Left kidney (tissue), 2 donors: Measurements from ENCODE around the gene SUSD1. TPM values are rescaled to one million over a fixed set of nuclear protein-coding genes. Genes with fewer than 3 reads are reported as not detected.
"Not testable (repeated sequence)": the region's sequence is repeated elsewhere in the genome, so short reads cannot be mapped to it uniquely, and the experiment has no call there.

Source experiments
- DNase-seq: peaks from one replicate; pipeline ENCODE4 v3.0.0-alpha.2; 2013
- polyA plus RNA-seq: library from polyadenylated mRNA; unstranded; fragments of 120-200 nt; gene quantifications from one replicate; pipeline ENCODE4 v1.2.1, GENCODE V29; 2013; ENCODE audit not compliant: insufficient read length

The SUSD1 gene
- polyA plus RNA-seq, 1 donor, result 35.6 TPM

DNA sequence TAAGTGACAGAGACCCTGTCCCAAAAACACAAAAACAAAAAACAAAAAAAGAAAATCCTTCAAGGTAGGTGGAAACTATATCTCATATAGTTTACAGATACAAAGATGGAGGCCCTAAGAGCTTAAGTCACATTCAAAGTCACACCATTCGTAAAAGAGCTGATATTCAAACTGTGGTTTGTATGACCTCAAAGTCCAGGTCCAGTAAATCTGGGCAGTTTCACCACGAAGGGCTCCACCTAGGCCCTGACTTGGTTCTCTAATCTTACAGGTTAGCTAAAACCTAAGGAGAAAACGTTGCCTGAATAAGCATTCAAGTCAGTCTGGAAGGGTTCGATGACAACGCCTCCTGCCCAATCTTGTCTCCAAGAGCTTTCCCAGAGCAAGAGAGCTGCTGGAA, 44.1 kb downstream of the SUSD1 start:
- DNase-seq, result no peak

DNA sequence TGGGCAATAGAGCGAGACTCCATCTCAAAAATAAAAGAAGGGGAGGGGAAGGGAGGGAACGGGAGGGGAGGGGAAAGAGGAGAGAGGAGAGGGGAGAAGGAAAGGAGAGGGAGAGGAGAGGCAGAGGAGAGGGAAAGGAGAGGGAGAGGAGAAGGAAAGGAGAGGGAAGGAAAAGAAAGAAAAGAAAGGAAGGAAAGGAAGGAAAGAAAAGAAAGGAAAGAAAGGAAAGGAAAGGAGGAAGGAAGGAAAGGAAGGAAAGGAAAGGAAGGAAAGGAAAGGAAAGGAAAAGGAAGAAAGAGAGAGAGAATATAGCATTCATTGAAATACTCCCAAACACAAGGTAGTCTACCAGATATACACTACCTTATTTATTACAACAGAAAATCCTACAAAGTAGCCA, 44.8 kb downstream of the SUSD1 start:
- DNase-seq, result no peak

DNA sequence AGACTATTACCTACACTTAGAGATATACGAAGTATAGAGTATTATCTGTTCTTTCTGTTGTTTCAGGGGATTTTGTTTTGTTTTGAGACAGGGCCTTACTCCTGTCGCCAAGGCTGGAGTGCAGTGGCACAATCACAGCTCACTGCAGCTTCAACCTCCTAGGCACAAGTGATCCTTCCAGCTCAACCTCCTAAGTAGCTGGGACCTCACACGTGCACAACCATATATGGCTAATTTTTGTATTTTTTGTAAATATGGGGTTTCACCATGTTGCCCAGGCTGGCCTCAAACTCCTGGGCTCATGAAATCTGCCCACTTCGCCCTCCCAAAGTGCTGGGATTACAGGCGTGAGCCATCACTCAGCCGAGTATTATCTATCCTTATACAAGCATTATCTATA, 45.9 kb downstream of the SUSD1 start:
- DNase-seq, result no peak

DNA sequence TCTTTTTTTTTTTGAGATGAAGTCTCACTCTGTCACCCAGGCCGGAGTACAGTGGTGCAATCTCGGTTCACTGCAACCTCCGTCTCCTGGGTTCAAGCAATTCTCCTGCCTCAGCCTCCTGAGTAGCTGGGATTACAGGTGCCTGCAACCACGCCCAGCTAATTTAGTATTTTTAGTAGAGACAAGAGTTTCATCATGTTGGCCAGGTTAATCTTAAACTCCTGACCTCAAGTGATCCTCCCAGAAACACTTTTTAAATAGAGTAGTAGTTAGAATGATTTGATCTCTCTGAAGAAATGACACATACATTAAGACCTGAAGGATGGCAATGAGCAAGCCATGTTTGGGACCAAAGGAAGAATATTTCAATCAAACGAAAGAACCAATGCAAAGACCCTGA, 46.7 kb downstream of the SUSD1 start:
- not testable (repeated sequence) for DNase-seq

DNA sequence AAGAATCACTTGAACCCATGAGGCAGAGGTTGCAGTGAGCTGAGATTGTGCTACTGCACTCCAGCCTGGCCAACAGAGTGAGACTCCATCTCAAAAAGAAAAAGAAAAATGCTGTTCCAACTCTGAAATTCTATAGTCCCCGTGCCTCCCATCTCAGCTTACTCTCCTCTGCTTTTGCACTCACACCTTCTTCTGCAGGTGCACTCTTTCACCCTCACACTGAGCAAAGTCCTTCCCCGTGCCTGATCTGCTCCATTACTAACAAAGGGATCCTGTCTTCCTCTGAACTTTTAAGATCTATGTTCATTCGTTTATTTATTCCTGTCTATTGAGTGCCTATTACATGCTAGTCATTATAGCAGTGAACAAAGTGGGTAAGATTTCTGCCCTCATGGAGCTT, 47.8 kb downstream of the SUSD1 start:
- no peak for DNase-seq

DNA sequence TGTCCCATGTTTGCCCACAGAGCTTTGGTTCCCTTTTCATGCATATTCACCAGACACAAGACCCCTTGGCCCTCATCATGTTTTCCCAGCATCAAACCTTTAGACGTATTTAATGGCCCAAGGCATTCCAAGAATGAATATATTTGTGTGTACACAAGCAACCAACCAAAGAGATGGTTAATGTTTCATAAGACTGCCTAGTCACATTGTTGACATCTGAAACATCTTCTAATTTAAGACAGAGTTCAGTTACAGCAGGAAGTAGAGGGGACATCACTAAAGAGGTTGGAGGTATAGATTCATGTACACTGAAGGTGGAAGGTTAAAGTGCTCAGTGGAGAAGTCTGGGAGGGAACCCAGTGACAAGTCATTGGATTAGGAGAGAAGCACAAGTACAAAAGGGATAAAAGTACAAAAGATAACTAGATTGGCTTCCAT, 49.1 kb downstream of the SUSD1 start:
- peak; percentile 74 for DNase-seq

DNA sequence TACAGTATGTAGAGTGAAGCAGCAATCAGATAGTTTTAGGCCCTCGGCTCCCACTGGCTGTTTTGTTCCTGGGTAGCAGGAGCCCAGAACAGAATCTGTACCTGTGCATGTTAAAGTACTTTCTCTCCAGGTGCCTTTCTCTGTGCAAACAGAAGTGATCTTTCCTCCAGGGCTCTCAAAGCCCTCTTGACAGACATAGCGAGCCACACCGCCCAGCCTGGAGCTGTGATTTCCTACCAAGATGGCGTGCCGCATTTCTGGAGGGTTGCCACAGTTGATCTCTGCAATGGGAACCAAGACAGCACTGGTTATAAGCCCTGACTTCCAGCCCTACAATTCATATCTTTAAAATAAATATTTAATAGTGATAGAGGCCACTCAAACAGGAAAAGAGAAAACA, 50.9 kb downstream of the SUSD1 start:
- DNase-seq, result no peak

DNA sequence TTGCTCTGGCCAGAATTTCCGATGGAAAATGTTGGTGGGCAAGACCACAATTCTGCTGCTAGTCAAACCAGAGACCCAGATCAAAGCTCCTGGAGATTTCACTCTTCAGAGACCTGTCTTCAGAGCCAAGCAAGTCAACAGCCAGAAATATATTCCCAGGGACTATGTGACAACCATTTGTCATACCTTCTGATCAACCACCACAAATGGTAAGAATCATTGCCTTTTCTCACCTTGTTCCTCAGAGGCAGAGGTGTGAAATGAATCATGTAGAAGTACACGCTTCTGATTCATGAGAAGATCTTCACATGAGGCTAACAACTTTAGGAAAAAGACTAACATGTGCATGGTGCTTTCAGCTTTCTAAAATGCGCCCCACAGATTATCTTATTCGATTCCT, 53.5 kb downstream of the SUSD1 start:
- no peak for DNase-seq

DNA sequence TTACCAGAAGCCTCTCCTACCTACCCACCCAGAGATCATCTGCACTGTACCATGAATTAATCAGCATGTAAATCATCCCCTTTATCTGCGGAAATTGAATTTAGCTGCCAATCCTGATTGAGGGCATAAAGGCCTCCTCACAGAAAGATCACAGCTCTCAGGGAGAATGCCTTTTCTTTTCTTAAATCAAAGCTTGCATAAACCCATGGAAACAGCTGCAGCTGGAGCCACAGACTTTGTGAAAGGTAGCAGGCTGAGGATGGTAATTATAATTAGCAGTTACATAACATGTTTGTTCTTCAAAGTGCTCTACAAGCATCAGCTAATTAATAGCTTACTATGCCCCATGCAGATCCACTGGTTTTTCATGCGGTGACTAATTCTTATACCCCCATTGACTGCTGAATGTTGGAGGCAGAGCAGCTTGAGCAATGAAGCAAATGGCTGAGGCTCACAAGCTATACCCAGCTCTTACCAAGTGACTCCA, 54.6 kb downstream of the SUSD1 start:
- DNase-seq, result no peak

DNA sequence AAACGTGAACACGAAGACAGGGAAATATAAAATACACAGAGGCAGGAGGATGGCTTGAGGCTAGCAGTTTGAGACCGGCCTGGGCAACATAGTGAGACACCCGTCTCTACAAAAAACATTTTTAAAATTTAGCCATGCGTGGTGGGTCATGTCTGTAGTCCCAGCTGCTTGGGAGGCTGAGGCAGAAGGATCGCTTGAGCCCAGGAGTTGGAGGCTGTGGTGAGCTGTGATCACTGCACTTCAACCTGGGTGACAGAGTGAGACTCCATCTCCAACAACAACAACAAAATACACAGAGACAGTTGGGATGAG, 55.1 kb downstream of the SUSD1 start:
- no peak for DNase-seq

DNA sequence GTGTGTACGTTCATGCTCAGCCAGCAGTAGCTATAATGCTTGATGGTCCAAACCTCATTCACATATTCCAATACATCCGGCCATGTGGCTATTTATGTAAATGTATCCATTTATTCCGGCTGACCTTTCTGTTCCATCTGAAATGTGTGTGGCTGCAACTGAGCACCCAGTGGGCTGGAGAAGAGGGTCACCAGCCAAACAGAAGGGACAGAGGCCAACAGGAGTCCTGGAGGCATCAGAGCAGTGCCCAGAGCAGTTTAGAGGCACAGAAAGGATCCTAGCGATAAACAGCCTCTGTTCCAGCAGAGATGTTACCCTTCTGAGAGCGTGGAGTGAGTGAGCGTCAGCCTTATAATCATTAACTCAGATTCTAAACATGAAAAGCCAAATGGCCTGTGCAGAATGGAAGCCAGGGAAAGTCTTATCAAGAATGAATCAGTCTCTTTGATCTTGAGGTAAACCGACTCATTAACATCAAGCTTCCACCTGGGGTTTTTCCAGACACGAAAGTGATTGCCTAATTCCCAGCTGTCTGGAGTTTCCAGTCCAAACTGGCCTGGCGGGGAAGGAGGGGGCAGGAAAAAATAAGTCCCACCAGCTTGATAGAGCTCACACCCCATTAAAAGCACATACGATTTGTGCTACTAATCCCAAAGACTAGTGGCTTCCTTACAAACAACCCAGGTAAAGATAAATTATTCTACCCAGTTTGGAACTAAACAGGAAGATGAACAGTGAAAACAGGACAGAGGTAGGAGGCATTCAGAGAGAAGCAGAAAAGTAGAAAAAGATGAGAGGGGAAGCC, 55.7 kb downstream of the SUSD1 start:
- DNase-seq, result peak; percentile 68

DNA sequence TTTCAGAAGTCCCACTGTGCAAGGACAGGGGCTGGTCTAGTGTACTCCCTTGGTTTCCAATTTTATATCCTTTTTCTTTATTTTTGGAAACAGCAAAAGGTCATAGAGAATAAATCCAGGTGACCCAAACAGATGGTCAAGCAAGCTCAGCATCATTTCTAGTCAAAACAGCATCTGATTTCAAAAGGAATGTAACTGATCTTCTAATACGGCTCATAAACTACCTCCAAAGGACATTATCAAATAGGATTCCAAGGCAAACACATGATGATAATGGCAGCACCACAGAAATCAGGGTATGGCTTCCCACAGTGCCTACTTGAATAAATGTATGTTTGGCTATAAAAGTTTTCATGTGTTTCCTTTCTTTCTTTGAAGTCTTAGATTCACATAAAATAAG, 57.1 kb downstream of the SUSD1 start:
- peak; percentile 51 for DNase-seq

DNA sequence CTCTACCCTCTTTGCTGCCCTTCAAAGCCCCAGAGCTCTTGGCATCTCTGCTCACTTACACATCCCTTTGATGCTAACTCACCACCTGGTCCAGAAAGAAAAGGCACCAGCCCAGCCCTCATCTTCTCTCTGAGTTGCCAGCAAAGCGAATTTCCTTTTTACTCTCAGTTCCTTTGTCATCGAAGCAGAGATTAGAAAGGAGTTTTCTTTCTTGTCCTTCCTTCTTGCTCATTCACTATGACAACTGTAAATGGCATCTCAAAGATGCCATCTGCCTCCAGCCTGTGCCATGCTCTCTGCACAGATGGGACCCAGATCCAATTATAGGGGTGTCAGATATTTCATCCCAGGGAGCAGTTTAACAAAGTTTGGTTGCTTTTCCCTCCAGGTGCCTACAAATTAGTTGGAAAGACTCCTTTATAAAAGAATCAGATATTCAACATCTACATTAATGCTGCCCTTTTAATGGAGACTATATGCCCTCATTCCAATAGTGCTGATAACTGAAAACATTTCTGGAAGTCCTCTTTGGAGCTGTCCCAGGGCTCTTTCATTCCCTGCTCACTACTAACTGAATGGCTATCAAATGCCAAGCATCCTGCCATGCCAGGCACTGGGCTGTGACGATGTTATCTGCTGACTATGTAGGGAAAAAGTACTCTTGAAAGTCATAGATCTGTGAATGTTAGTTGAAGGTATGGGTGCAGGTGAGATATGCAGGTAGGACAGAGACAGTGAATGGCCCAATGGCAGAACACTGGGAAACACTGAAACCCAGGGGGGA, 58.9 kb downstream of the SUSD1 start:
- no peak for DNase-seq

DNA sequence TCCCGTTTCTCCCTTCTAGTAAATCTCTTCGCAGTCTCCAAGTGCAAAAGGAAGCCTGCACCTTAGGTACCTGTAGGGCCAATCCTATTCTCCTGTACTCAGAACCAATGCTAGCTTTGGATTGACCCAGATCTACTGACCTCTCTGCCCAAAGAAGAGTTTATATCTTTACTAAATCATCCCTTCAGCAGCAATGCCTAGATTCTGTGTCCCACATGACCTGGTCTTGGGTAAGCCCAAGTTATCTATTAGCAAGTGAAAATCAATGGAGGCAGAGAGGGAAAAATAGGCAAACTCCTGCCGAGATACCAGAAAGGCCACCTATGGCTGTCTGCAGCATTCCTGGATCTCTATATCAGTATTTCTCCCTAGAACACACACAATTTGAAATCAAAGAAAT, 60.0 kb downstream of the SUSD1 start:
- no peak for DNase-seq

DNA sequence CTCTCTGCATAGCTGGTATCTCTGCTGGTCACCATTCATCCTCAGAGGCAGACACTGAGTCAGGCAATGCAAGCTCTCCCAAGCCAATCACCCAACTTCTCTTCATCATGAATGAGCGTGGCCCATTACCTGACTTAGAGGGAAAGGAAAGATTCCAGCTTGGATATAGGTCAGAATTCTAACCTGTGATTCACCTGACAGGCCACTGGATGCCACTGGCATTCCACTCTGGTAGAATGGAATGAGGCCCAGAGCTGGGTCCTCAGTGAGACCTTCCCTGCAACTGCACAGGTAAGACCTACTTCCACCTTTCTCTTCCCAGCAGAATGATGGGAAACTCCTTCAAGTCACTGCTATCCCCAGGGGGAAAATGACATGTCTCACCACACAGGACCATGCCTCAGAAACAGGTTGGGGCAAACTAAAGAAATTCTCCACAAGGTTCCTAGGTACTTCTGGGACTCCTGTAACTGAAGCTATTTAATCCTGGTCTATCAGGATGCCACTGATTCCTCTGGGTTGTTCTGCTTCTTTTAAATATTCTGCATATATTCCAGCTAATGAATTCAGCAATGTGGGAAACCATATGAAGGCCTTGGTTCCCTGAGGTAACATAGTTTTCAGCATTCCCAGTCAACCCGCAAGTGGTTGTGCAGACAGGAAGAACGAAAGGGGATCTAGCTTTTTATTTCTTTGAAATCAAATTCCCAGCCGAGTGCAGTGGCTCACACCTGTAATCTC, 62.0 kb downstream of the SUSD1 start:
- DNase-seq, result no peak

DNA sequence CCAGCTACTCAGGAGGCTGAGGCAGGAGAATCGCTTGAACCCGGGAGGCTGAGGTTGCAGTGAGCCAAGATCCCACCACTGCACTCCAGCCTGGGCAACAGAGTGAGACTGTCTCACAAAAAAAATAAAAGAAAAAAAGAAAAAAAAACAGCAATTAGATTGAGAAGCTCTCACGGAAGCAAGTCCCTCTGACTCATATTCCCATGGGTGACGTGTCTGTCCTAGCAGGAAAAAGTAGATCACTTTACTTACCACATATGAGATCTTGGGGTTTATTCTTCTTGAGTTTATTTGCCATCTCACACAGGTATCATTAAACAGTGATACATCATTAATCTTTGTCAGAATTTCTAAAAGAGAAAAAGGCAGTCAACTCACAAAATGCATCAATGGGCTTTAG, 62.6 kb downstream of the SUSD1 start:
- DNase-seq, result no peak

DNA sequence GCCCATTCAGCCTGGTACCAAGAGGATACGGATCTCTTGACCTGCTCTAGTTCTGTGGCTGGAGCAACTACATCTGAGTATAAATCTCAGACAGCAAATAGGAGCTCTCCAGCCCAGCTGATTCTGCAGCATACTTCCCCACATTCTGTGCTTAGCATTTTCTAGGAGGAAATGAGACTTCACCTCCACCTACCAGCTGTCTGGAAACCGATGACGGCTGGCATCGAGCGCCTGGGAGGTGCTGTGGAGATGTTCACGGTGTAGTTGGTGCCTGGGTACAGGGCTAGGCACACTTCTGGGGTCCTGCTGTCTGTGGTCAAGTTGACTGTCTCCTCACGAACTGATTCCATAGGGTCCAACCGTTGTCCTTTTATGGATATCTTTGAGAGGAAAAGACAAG, 63.6 kb downstream of the SUSD1 start:
- DNase-seq, result no peak

DNA sequence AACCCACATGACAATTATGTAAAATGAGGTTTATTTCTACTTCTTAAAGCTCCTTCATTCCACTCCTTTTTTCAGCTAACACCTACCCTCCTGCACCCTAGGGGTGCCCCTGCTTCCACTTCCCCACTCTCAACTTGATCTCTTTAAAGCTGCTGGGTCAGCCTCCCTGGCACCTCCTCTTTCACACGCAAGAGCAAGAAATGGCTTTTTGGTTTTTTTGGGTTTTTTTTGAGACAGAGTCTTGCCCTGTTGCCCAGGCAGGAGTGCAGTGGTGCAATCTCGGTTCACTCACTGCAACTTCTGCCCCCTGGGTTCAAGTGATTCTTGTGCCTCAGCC, 64.4 kb downstream of the SUSD1 start:
- DNase-seq, result no peak

DNA sequence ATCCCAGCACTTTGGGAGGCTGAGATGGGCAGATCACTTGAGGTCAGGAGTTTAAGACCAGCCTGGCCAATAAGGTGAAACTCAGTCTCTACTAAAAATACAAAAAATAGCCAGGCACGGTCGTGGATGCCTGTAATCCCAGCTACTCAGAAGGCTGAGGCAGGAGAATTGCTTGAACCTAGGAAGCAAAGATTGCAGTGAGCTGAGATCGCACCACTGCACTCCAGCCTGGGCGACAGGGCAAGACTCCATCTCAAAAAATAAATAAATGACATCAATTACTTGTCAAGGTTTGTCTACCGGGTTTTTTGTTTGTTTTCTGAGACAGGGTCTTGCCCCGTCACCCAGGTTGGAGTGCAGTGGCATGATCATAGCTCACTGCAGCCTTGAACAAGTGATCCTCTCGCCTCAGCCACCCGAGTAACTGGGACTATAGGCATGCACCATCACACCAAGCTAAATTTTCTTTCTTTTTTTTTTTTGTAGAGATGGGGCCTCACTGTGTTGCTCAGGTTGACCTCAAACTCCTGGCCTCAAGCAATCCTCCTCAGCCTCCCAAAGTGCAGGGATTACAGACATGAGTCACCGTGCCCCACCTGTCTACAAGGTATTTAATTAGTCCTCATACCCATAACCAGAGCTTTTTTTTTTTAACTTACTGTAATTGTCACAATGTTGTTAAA, 64.9 kb downstream of the SUSD1 start:
- no peak for DNase-seq

DNA sequence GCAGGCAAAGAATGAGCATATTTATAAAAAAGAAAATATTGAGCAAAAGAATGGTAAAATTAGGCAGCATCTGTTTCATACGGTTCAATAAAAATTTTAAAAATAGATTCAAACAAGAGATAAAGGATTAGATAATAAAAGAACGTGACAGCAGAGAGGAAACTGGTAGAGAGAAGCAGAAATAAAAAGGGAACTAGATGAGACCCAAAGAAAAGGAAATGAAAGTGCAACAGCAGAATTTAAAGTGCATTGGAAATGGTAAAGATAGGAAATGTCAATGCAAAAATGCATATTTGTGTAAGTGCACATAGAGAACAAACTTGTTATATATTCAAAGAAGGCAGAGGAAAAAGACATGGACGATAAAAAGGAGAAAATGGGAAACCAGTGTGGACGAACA, 70.2 kb downstream of the SUSD1 start:
- no peak for DNase-seq

DNA sequence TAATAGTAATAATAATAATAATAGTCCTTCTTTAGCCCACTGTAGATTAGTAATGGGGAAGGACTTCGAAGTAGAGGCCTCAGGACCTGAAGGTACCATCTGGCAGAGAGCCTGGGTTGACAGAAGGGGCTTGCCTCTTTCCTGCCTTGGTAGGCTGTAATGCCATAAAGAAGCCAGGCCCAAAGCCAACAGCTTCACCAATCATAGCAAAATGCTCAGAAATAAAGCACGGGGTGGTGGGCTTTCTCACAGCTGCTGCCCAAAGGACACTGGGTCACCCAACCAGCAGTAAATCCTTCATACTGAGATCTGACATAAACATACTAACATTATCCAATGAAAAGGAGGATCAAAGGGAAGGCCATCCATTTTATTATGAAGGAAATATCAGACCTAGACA, 70.7 kb downstream of the SUSD1 start:
- DNase-seq, result no peak

DNA sequence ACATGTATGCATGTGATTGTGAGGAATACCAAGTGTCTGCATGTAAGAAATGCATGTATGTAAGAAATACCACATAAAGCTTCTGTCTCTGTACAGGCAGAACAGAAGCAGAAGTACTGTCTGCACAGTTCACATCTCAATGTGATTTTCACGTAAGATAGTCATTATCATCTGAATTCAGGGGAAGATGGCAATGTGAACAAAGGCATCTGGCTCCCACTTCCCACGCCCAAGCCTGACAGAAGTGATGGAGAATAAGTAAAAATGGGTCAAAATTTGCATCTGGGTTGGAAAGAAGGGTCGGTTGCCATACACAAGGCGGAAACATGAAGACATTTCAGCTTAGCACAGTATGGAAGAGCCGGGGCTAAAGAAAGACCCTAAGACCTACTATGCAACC, 71.7 kb downstream of the SUSD1 start:
- no peak for DNase-seq
